ENCODE data around the gene CAMKK1.

DNA sequence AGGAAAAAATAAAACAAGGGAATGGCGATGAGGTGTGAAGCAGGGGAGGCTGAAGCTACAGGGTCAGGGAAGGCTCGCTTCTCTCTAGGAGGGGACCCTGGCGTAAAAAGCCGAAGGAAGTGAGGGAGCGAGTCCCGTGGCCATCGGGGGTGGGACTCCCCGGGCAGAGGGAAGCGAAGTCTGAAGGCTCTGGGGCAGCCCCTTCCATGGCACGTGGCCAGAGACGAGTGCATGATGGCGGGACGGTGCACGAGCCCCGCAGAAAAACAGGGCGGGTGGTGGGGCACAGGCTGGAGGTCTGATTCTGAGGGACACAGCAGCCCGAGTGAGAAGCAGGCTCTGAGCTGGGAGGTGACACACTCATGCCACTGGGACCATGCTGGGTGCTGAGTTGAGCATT lies 25.7 kb downstream of the CAMKK1 start:
- no peak for TF ChIP-seq EZH2phosphoT487 (IDR thresholded peaks at IDR 0.05; ENCODE audit: unreplicated experiment)
- TF ChIP-seq CREB1 (CRISPR knock-in tag; IDR thresholded peaks at IDR 0.05; ENCODE audit: low read depth), result no peak
- TF ChIP-seq, protein P1, sequence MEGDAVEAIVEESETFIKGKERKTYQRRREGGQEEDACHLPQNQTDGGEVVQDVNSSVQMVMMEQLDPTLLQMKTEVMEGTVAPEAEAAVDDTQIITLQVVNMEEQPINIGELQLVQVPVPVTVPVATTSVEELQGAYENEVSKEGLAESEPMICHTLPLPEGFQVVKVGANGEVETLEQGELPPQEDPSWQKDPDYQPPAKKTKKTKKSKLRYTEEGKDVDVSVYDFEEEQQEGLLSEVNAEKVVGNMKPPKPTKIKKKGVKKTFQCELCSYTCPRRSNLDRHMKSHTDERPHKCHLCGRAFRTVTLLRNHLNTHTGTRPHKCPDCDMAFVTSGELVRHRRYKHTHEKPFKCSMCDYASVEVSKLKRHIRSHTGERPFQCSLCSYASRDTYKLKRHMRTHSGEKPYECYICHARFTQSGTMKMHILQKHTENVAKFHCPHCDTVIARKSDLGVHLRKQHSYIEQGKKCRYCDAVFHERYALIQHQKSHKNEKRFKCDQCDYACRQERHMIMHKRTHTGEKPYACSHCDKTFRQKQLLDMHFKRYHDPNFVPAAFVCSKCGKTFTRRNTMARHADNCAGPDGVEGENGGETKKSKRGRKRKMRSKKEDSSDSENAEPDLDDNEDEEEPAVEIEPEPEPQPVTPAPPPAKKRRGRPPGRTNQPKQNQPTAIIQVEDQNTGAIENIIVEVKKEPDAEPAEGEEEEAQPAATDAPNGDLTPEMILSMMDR (conservative IDR thresholded peaks at IDR 0.05; ENCODE audit: low read depth in 2 of 2), result no peak
- no peak for TF ChIP-seq EZH2 (IDR thresholded peaks at IDR 0.05; ENCODE audit: low read depth, unreplicated experiment)
- TF ChIP-seq, protein P2, sequence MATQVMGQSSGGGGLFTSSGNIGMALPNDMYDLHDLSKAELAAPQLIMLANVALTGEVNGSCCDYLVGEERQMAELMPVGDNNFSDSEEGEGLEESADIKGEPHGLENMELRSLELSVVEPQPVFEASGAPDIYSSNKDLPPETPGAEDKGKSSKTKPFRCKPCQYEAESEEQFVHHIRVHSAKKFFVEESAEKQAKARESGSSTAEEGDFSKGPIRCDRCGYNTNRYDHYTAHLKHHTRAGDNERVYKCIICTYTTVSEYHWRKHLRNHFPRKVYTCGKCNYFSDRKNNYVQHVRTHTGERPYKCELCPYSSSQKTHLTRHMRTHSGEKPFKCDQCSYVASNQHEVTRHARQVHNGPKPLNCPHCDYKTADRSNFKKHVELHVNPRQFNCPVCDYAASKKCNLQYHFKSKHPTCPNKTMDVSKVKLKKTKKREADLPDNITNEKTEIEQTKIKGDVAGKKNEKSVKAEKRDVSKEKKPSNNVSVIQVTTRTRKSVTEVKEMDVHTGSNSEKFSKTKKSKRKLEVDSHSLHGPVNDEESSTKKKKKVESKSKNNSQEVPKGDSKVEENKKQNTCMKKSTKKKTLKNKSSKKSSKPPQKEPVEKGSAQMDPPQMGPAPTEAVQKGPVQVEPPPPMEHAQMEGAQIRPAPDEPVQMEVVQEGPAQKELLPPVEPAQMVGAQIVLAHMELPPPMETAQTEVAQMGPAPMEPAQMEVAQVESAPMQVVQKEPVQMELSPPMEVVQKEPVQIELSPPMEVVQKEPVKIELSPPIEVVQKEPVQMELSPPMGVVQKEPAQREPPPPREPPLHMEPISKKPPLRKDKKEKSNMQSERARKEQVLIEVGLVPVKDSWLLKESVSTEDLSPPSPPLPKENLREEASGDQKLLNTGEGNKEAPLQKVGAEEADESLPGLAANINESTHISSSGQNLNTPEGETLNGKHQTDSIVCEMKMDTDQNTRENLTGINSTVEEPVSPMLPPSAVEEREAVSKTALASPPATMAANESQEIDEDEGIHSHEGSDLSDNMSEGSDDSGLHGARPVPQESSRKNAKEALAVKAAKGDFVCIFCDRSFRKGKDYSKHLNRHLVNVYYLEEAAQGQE (IDR thresholded peaks at IDR 0.05; ENCODE audit: unreplicated experiment), result no peak
- TF ChIP-seq POLR2AphosphoS5 (IDR thresholded peaks at IDR 0.05; ENCODE audit: low read depth), result no peak
- TF ChIP-seq JUNB (IDR thresholded peaks at IDR 0.05; ENCODE audit: unreplicated experiment), result no peak
- no peak for TF ChIP-seq ZNF114 (CRISPR knock-in tag; IDR thresholded peaks at IDR 0.05)

Data from GM23338 (cell line).